Endothelial cell of umbilical vein (primary cell): ENCODE results near the gene ELMO1.

Source experiments
- EZH2 ChIP-seq: IDR thresholded peaks from 2 replicates; pipeline ENCODE4 v1.6.1; 2012; ENCODE audit warnings: borderline replicate concordance, low read depth, mild to moderate bottlenecking, moderate library complexity, low read length, inconsistent platforms; ENCODE audit not compliant: severe bottlenecking
- FOS ChIP-seq: IDR thresholded peaks from 2 replicates; pipeline ENCODE4 v1.6.1; 2011; ENCODE audit warnings: mild to moderate bottlenecking, low read length, moderate library complexity, borderline replicate concordance; ENCODE audit not compliant: insufficient read depth
- POLR2A ChIP-seq: IDR thresholded peaks from 2 replicates; pipeline ENCODE4 v1.6.1; 2012; ENCODE audit warnings: low read depth, mild to moderate bottlenecking, control low read depth, low read length
- TF ChIP-seq, protein P1 (sequence below), 2 donors: IDR thresholded peaks; 1 replicate in 1 of 2; 2 replicates in 1 of 2; pipeline ENCODE4 v1.5.1; 2011; ENCODE audit warnings: low read length in 2 of 2, mild to moderate bottlenecking in 2 of 2, moderate library complexity in 2 of 2, control low read depth in 1 of 2, inconsistent platforms in 1 of 2, low read depth in 1 of 2; ENCODE audit not compliant: insufficient read depth in 1 of 2; ENCODE audit errors: extremely low read depth in 1 of 2

DNA sequence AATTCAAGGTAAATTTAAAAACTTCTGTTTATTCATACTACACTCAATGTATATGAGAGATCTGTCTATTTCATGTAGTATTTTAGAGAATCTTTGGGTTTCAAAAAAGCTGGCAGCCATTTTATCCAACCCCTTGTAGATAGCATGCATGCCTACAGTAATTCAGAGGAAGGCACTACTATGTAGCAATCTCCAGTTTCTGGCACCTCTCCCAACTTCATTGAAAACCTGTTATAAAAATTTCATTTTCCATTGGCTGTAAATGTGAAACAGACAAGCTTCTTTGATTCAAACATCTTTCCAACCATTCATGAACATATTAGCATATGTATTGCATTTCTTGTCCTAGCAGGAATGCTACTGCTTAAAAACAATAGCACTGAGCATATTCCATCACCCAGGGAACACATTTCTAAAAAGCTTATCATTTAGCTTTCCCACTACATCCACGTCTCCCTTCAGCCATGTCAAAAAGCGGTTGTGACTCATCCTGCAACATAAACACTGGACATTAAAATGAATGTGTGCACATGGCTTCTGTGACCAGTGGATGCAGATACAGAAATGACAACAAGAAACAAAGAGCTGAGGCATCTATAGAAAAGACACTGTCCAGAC, 393.9 kb downstream of the ELMO1 start:
- TF ChIP-seq, protein P1, sequence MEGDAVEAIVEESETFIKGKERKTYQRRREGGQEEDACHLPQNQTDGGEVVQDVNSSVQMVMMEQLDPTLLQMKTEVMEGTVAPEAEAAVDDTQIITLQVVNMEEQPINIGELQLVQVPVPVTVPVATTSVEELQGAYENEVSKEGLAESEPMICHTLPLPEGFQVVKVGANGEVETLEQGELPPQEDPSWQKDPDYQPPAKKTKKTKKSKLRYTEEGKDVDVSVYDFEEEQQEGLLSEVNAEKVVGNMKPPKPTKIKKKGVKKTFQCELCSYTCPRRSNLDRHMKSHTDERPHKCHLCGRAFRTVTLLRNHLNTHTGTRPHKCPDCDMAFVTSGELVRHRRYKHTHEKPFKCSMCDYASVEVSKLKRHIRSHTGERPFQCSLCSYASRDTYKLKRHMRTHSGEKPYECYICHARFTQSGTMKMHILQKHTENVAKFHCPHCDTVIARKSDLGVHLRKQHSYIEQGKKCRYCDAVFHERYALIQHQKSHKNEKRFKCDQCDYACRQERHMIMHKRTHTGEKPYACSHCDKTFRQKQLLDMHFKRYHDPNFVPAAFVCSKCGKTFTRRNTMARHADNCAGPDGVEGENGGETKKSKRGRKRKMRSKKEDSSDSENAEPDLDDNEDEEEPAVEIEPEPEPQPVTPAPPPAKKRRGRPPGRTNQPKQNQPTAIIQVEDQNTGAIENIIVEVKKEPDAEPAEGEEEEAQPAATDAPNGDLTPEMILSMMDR (IDR thresholded peaks at IDR 0.05; ENCODE audit: extremely low read depth in 1 of 2, insufficient read depth in 1 of 2, low read depth in 1 of 2, low read length in 2 of 2), result no peak
- TF ChIP-seq POLR2A (no peak), EZH2 (no peak), FOS (peak; percentile 42)
